Lung (tissue), 12 donors: ENCODE data around the gene GLOD5. TPM values are rescaled to one million over a fixed set of nuclear protein-coding genes. Genes with fewer than 3 reads are reported as not detected.

Experiments
- ATAC-seq: fragments of 200-7000 bp; cut with Tn5 transposase; one replicate; pipeline ENCODE4 v1.9.1; 2020; ENCODE audit warnings: moderate number of reproducible peaks; ENCODE audit not compliant: insufficient read depth, low FRiP score
- DNase-seq, 3 donors: peaks; one replicate each; pipeline ENCODE4 v3.0.0-alpha.2; 2013 to 2017
- H3K27ac ChIP-seq, 2 donors: one replicate each; pipeline ENCODE4 v1.5.1; 2013; ENCODE audit warnings: mild to moderate bottlenecking in 2 of 2, moderate library complexity in 2 of 2, control low read depth in 1 of 2, inconsistent platforms in 1 of 2, low read depth in 1 of 2, low read length in 1 of 2
- H3K27me3 ChIP-seq, 3 donors: one replicate each; pipeline ENCODE4 v1.5.1; 2013; ENCODE audit warnings: low read length in 2 of 3; ENCODE audit not compliant: control insufficient read depth in 3 of 3, insufficient read depth in 3 of 3
- H3K36me3 ChIP-seq, 4 donors: one replicate each; pipeline ENCODE4 v1.5.1; 2013; ENCODE audit warnings: low read length in 4 of 4, mild to moderate bottlenecking in 1 of 4, moderate library complexity in 1 of 4; ENCODE audit not compliant: control insufficient read depth in 4 of 4, insufficient read depth in 4 of 4
- H3K4me1 ChIP-seq, 5 donors: one replicate each; pipeline ENCODE4 v1.5.1; 2013; ENCODE audit warnings: low read length in 5 of 5, mild to moderate bottlenecking in 2 of 5, moderate library complexity in 1 of 5; ENCODE audit not compliant: control insufficient read depth in 5 of 5, insufficient read depth in 5 of 5
- H3K4me3 ChIP-seq: one replicate; pipeline ENCODE4 v1.5.1; 2013; ENCODE audit warnings: mild to moderate bottlenecking, control low read depth, moderate library complexity
- H3K9ac ChIP-seq, 2 donors: one replicate each; pipeline ENCODE4 v1.5.1; 2013; ENCODE audit warnings: low read length in 2 of 2, control low read depth in 1 of 2; ENCODE audit not compliant: insufficient read depth in 1 of 2
- H3K9me3 ChIP-seq, 4 donors: one replicate each; pipeline ENCODE4 v1.5.1; 2013; ENCODE audit warnings: low read length in 3 of 4, mild to moderate bottlenecking in 1 of 4, moderate library complexity in 1 of 4; ENCODE audit not compliant: control insufficient read depth in 4 of 4, insufficient read depth in 3 of 4
- CTCF ChIP-seq: IDR thresholded peaks from 2 replicates; pipeline ENCODE4 v1.5.1; 2012; ENCODE audit warnings: mild to moderate bottlenecking; ENCODE audit errors: control extremely low read depth, extremely low read depth
- WGBS, 2 donors: extraction: QIAGEN DNeasy Blood & Tissue Kit; methylation state at CpG; one replicate each; pipeline ENCODE4 v1.1.7; 2013; 5-methylcytosine and 5-hydroxymethylcytosine counted together
- polyA plus RNA-seq, 2 donors: library from polyadenylated mRNA; stranded (reverse); fragments of 200-250 nt; gene quantifications; one replicate each; pipeline ENCODE4 v1.2.1, GENCODE V29; 2013
- total RNA-seq, 2 donors: library from RNA; depleted of rRNA in 1 of 2; stranded (reverse); fragments of >200 nt in 1 of 2; gene quantifications; one replicate each; pipeline ENCODE4 v1.2.1, GENCODE V29; 2014 to 2021
- donor health status: control.
- donor health status: control.
- donor health status: Bipolar disorder and iron deficiency.
- donor health status: healthy.
- donor health status: DM: yes; HTN: yes; CAD: no.

Gene GLOD5
- total and polyA plus RNA-seq, 4 donors = 1.6 to 5.1 (median 1.8) TPM

GRCh38 chrX:48786341-48786800, 24.8 kb downstream of the GLOD5 start, which contains the start of gene GATA1:
TSS of gene GATA1 (plus strand) at chrX:48786590. CDS start at chrX:48791110, 4,520 bp downstream.
- Histone ChIP-seq H3K27ac (no peak within 1 kb of the TSS), H3K4me3 (no peak within 1 kb of the TSS), H3K27me3 (no peaks in the 10 kb centered on the region), H3K4me1 (no peaks in the 10 kb centered on the region), H3K36me3 (no peaks in the 10 kb centered on the region), H3K9me3 (peaks cover 0 to 3% (median 0%) of the 10 kb centered on the region in 4 donors), H3K9ac (no peak within 1 kb of the TSS)
- ATAC-seq (no peak), DNase-seq (no peak)
- WGBS, 2 donors = 83 to 91% methylated on average over 6 to 7 of the region's 7 CpGs
- no peak for TF ChIP-seq CTCF

- no peaks in the 10 kb centered on the region for H3K27me3 ChIP-seq
- no peaks in the 10 kb centered on the region for H3K36me3 ChIP-seq
- no peaks in the 10 kb centered on the region for H3K4me1 ChIP-seq
- TF ChIP-seq CTCF = no peak
- WGBS, 2 donors = 64 to 83% methylated on average over 6 of the region's 6 CpGs
- DNase-seq (no peak), ATAC-seq (no peak)
- H3K9ac ChIP-seq = no peak overlapping the region
- H3K9me3 ChIP-seq = peaks cover 0 to 3% (median 0%) of the 10 kb centered on the region in 4 donors
- H3K4me3 ChIP-seq = no peak overlapping the region
- H3K27ac ChIP-seq = no peak overlapping the region
Observed at GRCh38 chrX:48786825-48787504, 25.4 kb downstream of the GLOD5 start.

GRCh38 chrX:48787505-48788443, 26.2 kb downstream of the GLOD5 start:
- DNase-seq (no peak), ATAC-seq (no peak)
- no peak for TF ChIP-seq CTCF
- 55 to 79% methylated on average over 14 to 17 of the region's 17 CpGs for WGBS, 2 donors
- Histone ChIP-seq H3K9me3 (peaks cover 0 to 3% (median 0%) of the 10 kb centered on the region in 4 donors), H3K36me3 (no peaks in the 10 kb centered on the region), H3K9ac (no peak overlapping the region), H3K27me3 (no peaks in the 10 kb centered on the region), H3K27ac (no peak overlapping the region), H3K4me3 (no peak overlapping the region), H3K4me1 (no peaks in the 10 kb centered on the region)
